HG03064 (cell line): Measurements from ENCODE around the gene PCGF6.
"Not testable (repeated sequence)": the region's sequence is repeated elsewhere in the genome, so short reads cannot be mapped to it uniquely, and the experiment has no call there.

Source experiments
- ATAC-seq: cut with Tn5 transposase; IDR thresholded peaks from one replicate; pipeline ENCODE4 v1.9.1; 2021; ENCODE audit warnings: low read depth; ENCODE audit not compliant: unreplicated experiment

The PCGF6 gene

GRCh38 chr10:103350517-103351260 is at the start of gene PCGF6:
TSS of gene PCGF6 (minus strand) at chr10:103351140. CDS start at chr10:103351066, 74 bp downstream.
- peak; percentile 71 for ATAC-seq

- no peak for ATAC-seq
These were observed 46.4 kb upstream of the PCGF6 start for GRCh38 chr10:103397191-103397825.

GRCh38 chr10:103396789-103397087 is 45.8 kb upstream of the PCGF6 start:
- ATAC-seq, result no peak

DNA sequence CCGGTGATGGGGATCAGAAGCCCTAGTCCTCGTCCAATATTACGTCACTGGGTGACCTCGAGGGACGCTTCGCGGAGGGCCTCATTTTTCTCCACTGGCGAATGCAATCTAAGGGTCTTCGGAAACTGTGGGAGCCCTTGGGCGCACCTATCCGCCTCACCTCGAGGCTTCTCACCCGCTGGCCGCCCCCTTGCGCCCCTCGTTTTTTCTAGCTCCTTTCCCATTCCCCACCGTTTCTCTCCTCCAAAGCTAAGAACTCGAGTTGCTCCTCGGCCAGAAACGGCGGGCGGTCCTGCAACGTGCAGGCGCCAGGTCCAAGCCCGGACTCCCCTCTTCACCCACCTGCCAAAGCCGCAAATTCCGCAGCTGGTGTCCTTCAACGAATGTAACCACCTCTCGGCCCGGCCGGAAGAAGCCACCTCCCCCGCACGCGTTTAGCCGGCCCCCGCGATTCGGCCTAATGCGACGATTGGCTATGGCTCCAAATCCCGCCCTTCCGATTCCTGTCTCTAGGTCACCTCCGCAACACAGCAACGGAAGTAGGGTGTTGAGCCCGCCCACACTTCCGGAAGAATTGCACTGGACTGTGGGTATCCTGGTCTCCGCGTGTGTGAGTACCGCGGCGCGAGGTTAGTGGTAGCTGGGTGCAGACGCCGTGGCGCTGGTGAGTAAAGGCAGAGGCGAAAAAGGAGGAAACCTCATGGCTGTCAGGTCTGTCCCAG is 45.3 kb upstream of the PCGF6 start, which contains the start of the genes ATP5MK and PDCD11:
ATP5MK (minus strand) TSS at position 409 of the 722 bp plus-strand sequence. CDS start 4,018 bp downstream, outside the sequence.
PDCD11 (plus strand) TSS at position 560 of the 722 bp plus-strand sequence. CDS start 1,801 bp downstream, outside the sequence.
- peak; percentile 98 for ATAC-seq

DNA sequence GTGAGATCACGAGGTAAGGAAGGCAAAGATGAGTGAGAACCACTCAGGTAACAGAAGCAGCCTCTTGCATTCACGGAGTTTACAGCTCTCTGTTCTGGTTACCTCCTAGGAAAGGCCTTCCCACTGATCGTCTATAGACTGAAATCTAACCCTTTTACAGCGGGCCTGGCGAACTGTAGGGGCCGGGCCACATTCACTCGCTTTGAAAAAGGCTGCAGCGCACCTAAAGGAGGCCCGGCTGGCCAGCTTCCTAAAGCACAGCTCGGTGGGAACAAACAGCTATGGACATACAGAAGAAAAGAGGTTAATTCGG is 44.8 kb upstream of the PCGF6 start:
- no peak for ATAC-seq

- ATAC-seq, result no peak
These were observed 43.2 kb upstream of the PCGF6 start for GRCh38 chr10:103394180-103394579.

DNA sequence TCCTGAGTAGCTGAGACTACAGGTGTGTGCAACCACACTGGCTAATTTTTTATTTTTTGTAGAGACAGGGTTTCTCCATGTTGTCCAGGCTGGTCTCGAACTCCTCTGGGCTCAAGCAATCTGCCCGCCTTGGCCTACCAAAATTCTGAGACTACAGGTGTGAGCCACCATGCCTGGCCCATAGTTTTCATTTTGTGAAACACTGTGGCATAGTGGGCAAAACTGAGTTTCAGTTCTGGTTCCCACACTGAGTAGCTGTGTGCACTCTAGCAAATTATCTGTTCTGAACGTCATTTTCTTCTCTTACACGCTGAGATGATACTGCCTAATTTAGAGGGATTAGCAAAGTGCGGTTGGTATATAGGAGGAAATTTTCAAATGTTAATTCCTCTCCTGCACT is 31.8 kb upstream of the PCGF6 start:
- no peak for ATAC-seq

- no peak for ATAC-seq
These were observed 23.3 kb upstream of the PCGF6 start for GRCh38 chr10:103374263-103374662.

- no peak for ATAC-seq
These were observed 22.6 kb upstream of the PCGF6 start for GRCh38 chr10:103373544-103373943.

DNA sequence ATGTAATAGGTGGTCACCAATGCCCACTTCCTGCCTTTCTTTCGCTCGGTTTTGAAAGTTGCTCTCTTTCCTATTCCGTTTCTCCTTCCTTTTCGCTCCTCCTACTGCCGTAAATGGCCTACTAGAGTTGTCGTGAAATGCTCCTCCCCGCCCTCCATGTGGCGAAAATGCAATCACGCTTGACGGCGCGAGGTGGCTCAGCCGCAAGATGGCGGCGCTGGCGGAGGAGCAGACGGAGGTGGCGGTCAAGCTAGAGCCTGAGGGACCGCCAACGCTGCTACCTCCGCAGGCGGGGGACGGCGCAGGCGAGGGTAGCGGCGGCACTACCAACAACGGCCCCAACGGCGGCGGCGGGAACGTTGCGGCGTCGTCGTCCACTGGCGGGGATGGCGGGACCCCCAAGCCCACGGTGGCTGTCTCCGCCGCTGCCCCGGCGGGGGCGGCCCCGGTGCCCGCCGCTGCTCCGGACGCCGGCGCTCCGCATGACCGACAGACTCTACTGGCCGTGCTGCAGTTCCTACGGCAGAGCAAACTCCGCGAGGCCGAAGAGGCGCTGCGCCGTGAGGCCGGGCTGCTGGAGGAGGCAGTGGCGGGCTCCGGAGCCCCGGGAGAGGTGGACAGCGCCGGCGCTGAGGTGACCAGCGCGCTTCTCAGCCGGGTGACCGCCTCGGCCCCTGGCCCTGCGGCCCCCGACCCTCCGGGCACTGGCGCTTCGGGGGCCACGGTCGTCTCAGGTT is 17.0 kb upstream of the PCGF6 start, which contains the start of gene TAF5:
TAF5 (plus strand) TSS at position 195 of the 737 bp plus-strand sequence; CDS start at position 209, 14 bp downstream.
- peak; percentile 56 for ATAC-seq

GRCh38 chr10:103367379-103367781 is 16.4 kb upstream of the PCGF6 start:
- no peak for ATAC-seq

DNA sequence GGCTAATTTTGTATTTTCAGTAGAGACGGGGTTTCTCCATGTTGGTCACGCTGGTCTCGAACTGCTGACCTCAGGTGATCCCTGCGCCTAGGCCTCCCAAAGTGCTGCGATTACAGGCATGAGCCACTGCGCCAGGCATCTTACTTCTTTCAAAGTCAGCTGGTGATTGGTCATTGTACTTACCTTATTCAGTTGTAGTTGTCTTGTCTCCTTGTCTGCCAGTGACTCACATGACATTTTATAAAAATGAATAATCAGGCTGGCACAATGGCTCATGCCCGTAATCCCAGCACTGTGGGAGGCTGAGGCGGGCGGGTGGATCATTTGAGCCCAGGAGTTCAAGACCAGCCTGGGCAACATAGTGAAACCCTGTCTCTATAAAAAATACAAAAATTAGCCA is 9.9 kb upstream of the PCGF6 start:
- not testable (repeated sequence) for ATAC-seq

DNA sequence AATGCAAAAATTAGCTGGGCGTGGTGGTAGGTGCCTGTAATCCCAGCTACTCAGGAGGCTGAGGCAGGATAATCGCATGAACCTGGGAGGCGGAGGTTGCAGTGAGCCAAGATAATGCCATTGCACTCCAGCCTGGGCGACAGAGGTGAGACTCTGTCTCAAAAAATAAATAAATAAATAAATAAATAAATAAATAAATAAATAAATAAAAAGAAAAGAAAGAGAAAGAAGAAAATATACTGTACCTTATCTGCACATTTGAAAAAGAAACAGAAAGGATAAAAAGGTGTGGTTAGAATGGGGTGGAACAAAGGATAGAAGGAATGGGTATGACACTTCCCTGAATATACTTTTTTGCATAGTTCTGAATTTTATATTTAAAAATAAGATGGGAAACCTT is 8.6 kb upstream of the PCGF6 start:
- not testable (repeated sequence) for ATAC-seq

GRCh38 chr10:103355906-103356599 is 5.1 kb upstream of the PCGF6 start:
- no peak for ATAC-seq

DNA sequence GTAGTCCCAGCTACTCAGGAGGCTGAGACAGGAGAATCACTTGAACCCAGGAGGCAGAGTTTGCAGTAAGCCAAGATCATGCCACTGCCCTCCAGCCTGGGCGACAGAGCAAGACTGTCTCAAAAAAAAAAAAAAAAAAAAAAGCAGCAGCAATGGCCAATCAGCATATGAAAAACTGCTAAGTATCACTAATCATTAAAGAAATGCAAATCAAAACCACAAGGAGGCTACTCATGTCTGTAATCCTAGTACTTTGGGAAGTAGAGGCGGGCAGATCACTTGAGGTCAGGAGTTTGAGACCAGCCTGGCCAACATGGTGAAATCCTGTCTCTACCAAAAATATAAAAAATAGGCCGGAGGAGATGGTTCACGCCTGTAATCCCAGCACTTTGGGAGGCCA is 3.6 kb upstream of the PCGF6 start:
- ATAC-seq, result not testable (repeated sequence)

DNA sequence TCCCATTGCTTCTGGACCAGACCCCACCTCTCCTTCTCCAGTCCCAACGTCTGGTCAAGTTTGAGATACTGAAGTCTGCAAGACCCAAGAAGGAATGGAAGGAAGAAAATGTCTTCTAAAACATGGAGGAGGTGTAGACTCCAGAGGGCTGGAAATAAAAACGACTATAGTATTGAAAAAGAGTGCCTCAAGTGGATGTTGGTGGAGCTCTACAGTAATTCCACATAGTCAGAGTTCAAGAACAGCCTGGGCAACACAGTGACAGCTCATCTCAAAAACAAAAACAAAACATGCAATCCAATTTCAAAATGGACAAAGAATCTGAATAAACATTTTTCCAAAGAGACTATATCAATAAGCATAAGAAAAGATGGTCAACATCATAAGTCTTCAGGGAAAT is 2.3 kb upstream of the PCGF6 start:
- ATAC-seq, result no peak

DNA sequence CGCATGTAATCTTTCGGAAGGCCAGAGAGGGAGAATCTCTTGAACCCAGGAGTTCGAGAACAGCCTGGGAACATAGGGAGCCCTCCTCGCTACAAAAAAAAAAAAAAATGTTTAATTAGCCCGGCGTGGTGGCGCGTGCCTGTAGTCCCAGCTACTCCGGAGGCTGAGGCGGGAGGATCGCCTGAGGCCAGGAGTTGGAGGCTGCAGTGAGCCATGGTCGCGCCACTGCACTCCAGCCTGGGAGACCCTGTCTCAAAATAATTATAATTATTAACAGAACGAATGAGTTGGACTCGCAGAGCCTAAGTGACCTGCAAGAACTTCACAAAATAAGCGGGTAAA is 794 bp downstream of the PCGF6 start:
- no peak for ATAC-seq

- no peak for ATAC-seq
These were observed 14.6 kb downstream of the PCGF6 start for GRCh38 chr10:103336370-103336769.

DNA sequence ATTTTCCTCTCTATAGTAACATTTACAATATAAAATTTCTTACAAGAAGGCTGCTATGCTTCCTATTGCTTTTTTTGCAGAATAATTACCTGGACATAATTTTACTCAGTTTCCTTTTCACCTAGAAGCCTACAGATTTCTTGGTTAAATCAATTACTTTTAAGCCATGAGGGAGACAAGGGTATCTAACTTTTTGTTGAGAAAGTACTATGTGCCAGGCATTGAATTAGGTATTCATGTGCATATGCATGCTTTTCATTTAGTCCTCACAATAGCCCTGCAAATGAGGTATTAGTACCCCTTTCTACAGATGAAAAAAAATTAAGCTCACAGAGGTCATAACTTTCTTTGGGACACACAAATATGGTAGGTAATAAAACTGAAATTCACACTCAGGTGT is 16.4 kb downstream of the PCGF6 start:
- ATAC-seq, result no peak

GRCh38 chr10:103333934-103334520 is 16.9 kb downstream of the PCGF6 start:
- ATAC-seq, result no peak
